Skin epidermis (tissue), 12 donors: ENCODE measurements around the gene KIRREL3.

Experiments
- H3K27ac ChIP-seq, 21 experiments: fragments of 200-600 bp; sonication (generic) in 11 of 21; one replicate each; pipeline ENCODE4 v1.5.0; 2020; ENCODE audit warnings: mild to moderate bottlenecking in 3 of 21, inconsistent platforms in 2 of 21, moderate library complexity in 2 of 21
- H3K4me3 ChIP-seq, 7 experiments: fragments of 200-600 bp; sonication (generic) in 2 of 7; one replicate each; pipeline ENCODE4 v1.5.0; 2020; ENCODE audit warnings: inconsistent platforms in 2 of 7, mild to moderate bottlenecking in 2 of 7, moderate library complexity in 1 of 7

Gene KIRREL3

GRCh38 chr11:126459691-126460281 is 540.8 kb downstream of the KIRREL3 start:
- no peak overlapping the region for H3K27ac ChIP-seq
- no peak overlapping the region for H3K4me3 ChIP-seq

GRCh38 chr11:126457817-126458216 is 542.8 kb downstream of the KIRREL3 start:
- Histone ChIP-seq H3K4me3 (no peak overlapping the region), H3K27ac (no peak overlapping the region)

GRCh38 chr11:126456783-126457542 is 543.6 kb downstream of the KIRREL3 start:
- H3K27ac ChIP-seq, result no peak overlapping the region

GRCh38 chr11:126456089-126456488 is 544.5 kb downstream of the KIRREL3 start:
- Histone ChIP-seq H3K4me3 (no peak overlapping the region), H3K27ac (no peak overlapping the region)

More at GRCh38 chr11:126456783-126457542, 543.6 kb downstream of the KIRREL3 start:
- H3K4me3 ChIP-seq, result no peak overlapping the region

- Histone ChIP-seq H3K27ac (no peak overlapping the region), H3K4me3 (no peak overlapping the region)
Observed at GRCh38 chr11:126452241-126453101, 548.1 kb downstream of the KIRREL3 start.

- Histone ChIP-seq H3K27ac (no peak overlapping the region), H3K4me3 (no peak overlapping the region)
Observed at GRCh38 chr11:126451211-126451802, 549.3 kb downstream of the KIRREL3 start.

- no peak overlapping the region for H3K4me3 ChIP-seq
- no peak overlapping the region for H3K27ac ChIP-seq
Observed at GRCh38 chr11:126450806-126451205, 549.8 kb downstream of the KIRREL3 start.

- H3K4me3 ChIP-seq, result no peak overlapping the region
- H3K27ac ChIP-seq, result no peak overlapping the region
Observed at GRCh38 chr11:126450198-126450597, 550.4 kb downstream of the KIRREL3 start.

- no peak overlapping the region for H3K27ac ChIP-seq
- no peak overlapping the region for H3K4me3 ChIP-seq
Observed at GRCh38 chr11:126446581-126446980, 554.0 kb downstream of the KIRREL3 start.

GRCh38 chr11:126444072-126444471 is 556.5 kb downstream of the KIRREL3 start:
- no peak overlapping the region for H3K27ac ChIP-seq
- no peak overlapping the region for H3K4me3 ChIP-seq

- Histone ChIP-seq H3K4me3 (no peak overlapping the region), H3K27ac (no peak overlapping the region)
Observed at GRCh38 chr11:126443120-126443519, 557.5 kb downstream of the KIRREL3 start.

GRCh38 chr11:126440792-126441514 is 559.6 kb downstream of the KIRREL3 start:
- H3K27ac ChIP-seq, result no peak overlapping the region

GRCh38 chr11:126440276-126440675 is 560.3 kb downstream of the KIRREL3 start:
- no peak overlapping the region for H3K27ac ChIP-seq
- no peak overlapping the region for H3K4me3 ChIP-seq

More at GRCh38 chr11:126440792-126441514, 559.6 kb downstream of the KIRREL3 start:
- no peak overlapping the region for H3K4me3 ChIP-seq

- Histone ChIP-seq H3K4me3 (no peak overlapping the region), H3K27ac (no peak overlapping the region)
Observed at GRCh38 chr11:126438691-126439090, 561.9 kb downstream of the KIRREL3 start.

GRCh38 chr11:126438272-126438671 is 562.3 kb downstream of the KIRREL3 start:
- no peak overlapping the region for H3K4me3 ChIP-seq
- H3K27ac ChIP-seq, result no peak overlapping the region

GRCh38 chr11:126437731-126438130 is 562.8 kb downstream of the KIRREL3 start:
- no peak overlapping the region for H3K27ac ChIP-seq
- H3K4me3 ChIP-seq, result no peak overlapping the region

- no peak overlapping the region for H3K4me3 ChIP-seq
- no peak overlapping the region for H3K27ac ChIP-seq
Observed at GRCh38 chr11:126436209-126436755, 564.3 kb downstream of the KIRREL3 start.

GRCh38 chr11:126434950-126435335 is 565.6 kb downstream of the KIRREL3 start:
- no peak overlapping the region for H3K4me3 ChIP-seq
- no peak overlapping the region for H3K27ac ChIP-seq
